Endothelial cell of umbilical vein (primary cell): ENCODE measurements around the gene NHS. TPM values are rescaled to one million over a fixed set of nuclear protein-coding genes. Genes with fewer than 3 reads are reported as not detected.

ENCODE experiments used
- BruUV-seq: library from RNA; stranded (reverse); fragments of 400-500 nt; replicated peaks from 2 replicates; lab custom pipeline; 2021; lab: Mats Ljungman, UMichigan
- CTCF ChIA-PET: fragments of 300-600, 350-600 bp; sonication (Branson Sonifier 250); formaldehyde crosslinking; loops from one replicate; lab custom pipeline; 2021; ENCODE audit warnings: antibody characterized with exemption, inconsistent platforms; lab: Charles Lee
- POLR2A ChIA-PET: fragments of 300-600, 350-600 bp; sonication (Branson Sonifier 250); formaldehyde crosslinking; loops from one replicate; lab custom pipeline; 2021; ENCODE audit warnings: antibody characterized with exemption, inconsistent platforms; lab: Charles Lee
- DNase-seq: peaks from one replicate; pipeline ENCODE4 v3.0.0-alpha.2; 2011; ENCODE audit warnings: low read depth, low spot score
- FAIRE-seq: peaks from 2 replicates; lab custom pipeline; 2011; peaks lifted over from hg19 to GRCh38; lab: Jason Lieb, UNC
- H2AFZ ChIP-seq: 2 replicates; pipeline ENCODE4 v1.6.0; 2012; ENCODE audit warnings: low read depth, low read length, control low read depth, inconsistent platforms
- H3K27ac ChIP-seq: 2 replicates; pipeline ENCODE4 v1.5.1; 2011; ENCODE audit warnings: low read depth, mild to moderate bottlenecking, control low read depth, low read length, moderate library complexity; ENCODE audit not compliant: insufficient read depth
- H3K27me3 ChIP-seq, 2 experiments: 2 replicates each; pipeline versions ENCODE4 v1.6.0 to v1.6.1; 2011; ENCODE audit warnings: low read length in 2 of 2, mixed read lengths in 1 of 2; ENCODE audit not compliant: control insufficient read depth in 2 of 2, insufficient read depth in 2 of 2
- H3K36me3 ChIP-seq, 2 experiments: 2 replicates in 1 of 2; 3 replicates in 1 of 2; pipeline ENCODE4 v1.5.1; 2011; ENCODE audit warnings: low read length in 2 of 2, mild to moderate bottlenecking in 1 of 2, moderate library complexity in 1 of 2; ENCODE audit not compliant: control insufficient read depth in 2 of 2, insufficient read depth in 2 of 2; ENCODE audit errors: extremely low read depth in 1 of 2
- H3K4me1 ChIP-seq: 3 replicates; pipeline ENCODE4 v1.5.1; 2011; ENCODE audit warnings: mild to moderate bottlenecking, low read length; ENCODE audit not compliant: control insufficient read depth, insufficient read depth; ENCODE audit errors: extremely low read depth
- H3K4me2 ChIP-seq: 2 replicates; pipeline ENCODE4 v1.6.1; 2011; ENCODE audit warnings: low read length, control low read depth, mixed read lengths; ENCODE audit not compliant: insufficient read depth
- H3K4me3 ChIP-seq, 3 experiments: fragments of 200-600 bp in 1 of 3; sonication (generic), shearing (Covaris generic) in 1 of 3; replicated peaks in 1 of 3; 2 replicates each; pipeline ENCODE4 v1.5.1; 2011 to 2016; ENCODE audit warnings: control low read depth in 3 of 3, low read length in 3 of 3, mild to moderate bottlenecking in 2 of 3, inconsistent platforms in 1 of 3, low read depth in 1 of 3, moderate library complexity in 1 of 3; ENCODE audit not compliant: insufficient read depth in 1 of 3
- H3K79me2 ChIP-seq: 2 replicates; pipeline ENCODE4 v1.6.0; 2012; ENCODE audit warnings: low read length, inconsistent platforms; ENCODE audit not compliant: control insufficient read depth, insufficient read depth
- H3K9ac ChIP-seq: replicated peaks from 2 replicates; pipeline ENCODE3; 2011; ENCODE audit warnings: low read length, control low read depth; ENCODE audit not compliant: insufficient read depth; ENCODE audit errors: extremely low read depth
- H3K9me1 ChIP-seq: replicated peaks from 3 replicates; pipeline ENCODE4 v1.6.0; 2011; ENCODE audit warnings: mild to moderate bottlenecking, low read length; ENCODE audit not compliant: control insufficient read depth, insufficient read depth; ENCODE audit errors: extremely low read depth
- H3K9me3 ChIP-seq: replicated peaks from 2 replicates; pipeline ENCODE4 v1.5.1; 2012; ENCODE audit warnings: low read length, inconsistent platforms; ENCODE audit not compliant: control insufficient read depth, insufficient read depth
- H4K20me1 ChIP-seq: replicated peaks from 2 replicates; pipeline ENCODE3; 2011; ENCODE audit warnings: mild to moderate bottlenecking, low read length; ENCODE audit not compliant: control insufficient read depth, insufficient read depth; ENCODE audit errors: extremely low read depth
- CTCF ChIP-seq, 2 donors: IDR thresholded peaks; 1 replicate in 1 of 2; 2 replicates in 1 of 2; pipeline ENCODE4 v1.5.1; 2011; ENCODE audit warnings: low read length in 2 of 2, mild to moderate bottlenecking in 2 of 2, moderate library complexity in 2 of 2, control low read depth in 1 of 2, inconsistent platforms in 1 of 2, low read depth in 1 of 2; ENCODE audit not compliant: insufficient read depth in 1 of 2; ENCODE audit errors: extremely low read depth in 1 of 2
- FOS ChIP-seq: IDR thresholded peaks from 2 replicates; pipeline ENCODE4 v1.6.1; 2011; ENCODE audit warnings: mild to moderate bottlenecking, low read length, moderate library complexity, borderline replicate concordance; ENCODE audit not compliant: insufficient read depth
- dilution Hi-C: fragments of 300-500 bp; cut with MboI; formaldehyde crosslinking; loops from one replicate; pipeline ENCODE4 v1.15.0; 2019; ENCODE audit warnings: low sequenced_read_pairs; ENCODE audit not compliant: extremely low pct_ligation_motif_present
- intact Hi-C: fragments of 100-400 bp; cut with micrococcal nuclease; formaldehyde crosslinking; loops from one replicate; pipeline ENCODE4 v1.10.0; 2022
- polyA plus RNA-seq, 4 experiments: library from polyadenylated mRNA; depleted of rRNA in 3 of 4; stranded (reverse) in 3 of 4; unstranded in 1 of 4; fragments of >200 nt; gene quantifications; 2 replicates each; pipeline versions ENCODE4 v1.2.1 to v1.2.3, GENCODE V29; 2011 to 2012; ENCODE audit warnings: missing spikeins in 1 of 4
- total RNA-seq: library from RNA; stranded (reverse); gene quantifications from 2 replicates; pipeline ENCODE4 v1.2.3, GENCODE V29; 2021

NHS gene
- total and polyA plus RNA-seq, 2 donors (not counting 3 experiments of a cell fraction or from before 2014, with no cell fraction given), result 0.07 to 0.46 TPM

- TF ChIP-seq FOS (no peak), CTCF (IDR thresholded peaks at IDR 0.05; ENCODE audit: extremely low read depth in 1 of 2, insufficient read depth in 1 of 2, low read depth in 1 of 2, low read length in 2 of 2) (no peak)
- Histone ChIP-seq H3K36me3 (no peaks in the 10 kb centered on the region), H3K4me1 (no peaks in the 10 kb centered on the region), H3K27me3 (no peaks in the 10 kb centered on the region), H3K4me2 (peak overlapping the region; percentile 89), H3K9me1 (no peaks in the 10 kb centered on the region), H3K27ac (peak overlapping the region; percentile 77), H3K4me3 (peak overlapping the region; percentile 61 to 88 (median 63)), H3K9me3 (no peaks in the 10 kb centered on the region), H3K9ac (peak overlapping the region; percentile 87), H4K20me1 (no peaks in the 10 kb centered on the region), H3K79me2 (peaks cover 18% of the 10 kb centered on the region), H2AFZ (peak overlapping the region; percentile 27)
- CTCF ChIA-PET, result interaction anchor here (1.2 to 1.3 kb wide), 2 partner anchors 496 to 1596 kb away, joined by 3 read pairs; no protein-coding TSS in a partner anchor
- intact Hi-C loops, result loop anchor here (2.0 to 10.0 kb wide), 4 partner anchors 143 to 1883 kb away; partner anchors contain the start of genes AP1S2, PDHA1 and PHKA2
- POLR2A ChIA-PET, result no interaction called here
- dilution Hi-C loops, result no loop called here
- BruUV-seq, result no TSS peak
- peak; percentile 30 for DNase-seq
- peak; percentile 63 for FAIRE-seq
These were observed 363.1 kb downstream of the NHS start for GRCh38 chrX:17737986-17738713.
